Brain microvascular endothelial cell (primary cell): ENCODE data around the gene PCGF3.
"Not testable (repeated sequence)": the region's sequence is repeated elsewhere in the genome, so short reads cannot be mapped to it uniquely, and the experiment has no call there.

ENCODE experiments used
- DNase-seq: peaks from one replicate; pipeline ENCODE4 v3.0.0-alpha.2; 2020
- H3K27ac ChIP-seq: fragments of 250-450 bp; sonication (Bioruptor Pico); 2 replicates; pipeline ENCODE4 v1.5.1; 2020; ENCODE audit warnings: mild to moderate bottlenecking, moderate library complexity
- H3K27me3 ChIP-seq: fragments of 250-450 bp; sonication (Bioruptor Pico); replicated peaks from 2 replicates; pipeline ENCODE4 v1.5.1; 2020; ENCODE audit warnings: mild to moderate bottlenecking
- H3K36me3 ChIP-seq: fragments of 250-450 bp; sonication (Bioruptor Pico); replicated peaks from 2 replicates; pipeline ENCODE4 v1.5.1; 2020; ENCODE audit warnings: mild to moderate bottlenecking
- H3K4me3 ChIP-seq: 2 replicates; pipeline ENCODE4 v1.5.1; 2011; ENCODE audit warnings: low read depth, mild to moderate bottlenecking, control low read depth, low read length, moderate library complexity
- CTCF ChIP-seq: IDR thresholded peaks from 2 replicates; pipeline ENCODE4 v1.5.1; 2011; ENCODE audit warnings: low read depth, mild to moderate bottlenecking, moderate library complexity, low read length, control low read depth, inconsistent platforms; ENCODE audit errors: missing control alignments
- in situ Hi-C: cut with HindIII; loops from 2 replicates; pipeline ENCODE4 v1.10.0; 2017; ENCODE audit warnings: low sequenced_read_pairs, low pct_ligation_motif_present

PCGF3 gene

GRCh38 chr4:732911-733630, 27.4 kb downstream of the PCGF3 start:
- no peak for TF ChIP-seq CTCF
- DNase-seq = no peak
- Histone ChIP-seq H3K27ac (no peak overlapping the region), H3K36me3 (peaks cover 54% of the 10 kb centered on the region), H3K4me3 (no peak overlapping the region), H3K27me3 (no peaks in the 10 kb centered on the region)
- in situ Hi-C loops = no loop called here

- TF ChIP-seq CTCF = no peak
- no peaks in the 10 kb centered on the region for H3K27me3 ChIP-seq
- H3K36me3 ChIP-seq = peaks cover 58% of the 10 kb centered on the region
- in situ Hi-C loops = no loop called here
- H3K27ac ChIP-seq = no peak overlapping the region
- no peak overlapping the region for H3K4me3 ChIP-seq
- DNase-seq = no peak
Measured at GRCh38 chr4:733631-733980, 28.0 kb downstream of the PCGF3 start.

GRCh38 chr4:734075-734474, 28.4 kb downstream of the PCGF3 start:
- DNase-seq = no peak
- peaks cover 62% of the 10 kb centered on the region for H3K36me3 ChIP-seq
- in situ Hi-C loops = no loop called here
- no peak overlapping the region for H3K27ac ChIP-seq
- H3K27me3 ChIP-seq = no peaks in the 10 kb centered on the region
- no peak for TF ChIP-seq CTCF
- no peak overlapping the region for H3K4me3 ChIP-seq

- no peak for DNase-seq
- Histone ChIP-seq H3K36me3 (peaks cover 70% of the 10 kb centered on the region), H3K27me3 (no peaks in the 10 kb centered on the region), H3K27ac (no peak overlapping the region), H3K4me3 (no peak overlapping the region)
- in situ Hi-C loops = no loop called here
- no peak for TF ChIP-seq CTCF
Measured at GRCh38 chr4:734951-735350, 29.3 kb downstream of the PCGF3 start.

GRCh38 chr4:735583-735982, 30.0 kb downstream of the PCGF3 start:
- no peak for TF ChIP-seq CTCF
- H3K27me3 ChIP-seq = no peaks in the 10 kb centered on the region
- no peak overlapping the region for H3K4me3 ChIP-seq
- H3K36me3 ChIP-seq = peaks cover 74% of the 10 kb centered on the region
- H3K27ac ChIP-seq = no peak overlapping the region
- in situ Hi-C loops = no loop called here
- DNase-seq = no peak

GRCh38 chr4:736561-736960, 30.9 kb downstream of the PCGF3 start:
- peaks cover 74% of the 10 kb centered on the region for H3K36me3 ChIP-seq
- H3K27me3 ChIP-seq, H3K4me3 ChIP-seq, H3K27ac ChIP-seq, DNase-seq, in situ Hi-C loops: not testable (repeated sequence)
